IPS DF 19.7 (cell line): Measurements from ENCODE around the gene TADA3.

Source experiments
- DNase-seq: peaks from one replicate; pipeline ENCODE4 v3.0.0-alpha.2; 2013; ENCODE audit warnings: low read depth, low spot score

TADA3 gene

DNA sequence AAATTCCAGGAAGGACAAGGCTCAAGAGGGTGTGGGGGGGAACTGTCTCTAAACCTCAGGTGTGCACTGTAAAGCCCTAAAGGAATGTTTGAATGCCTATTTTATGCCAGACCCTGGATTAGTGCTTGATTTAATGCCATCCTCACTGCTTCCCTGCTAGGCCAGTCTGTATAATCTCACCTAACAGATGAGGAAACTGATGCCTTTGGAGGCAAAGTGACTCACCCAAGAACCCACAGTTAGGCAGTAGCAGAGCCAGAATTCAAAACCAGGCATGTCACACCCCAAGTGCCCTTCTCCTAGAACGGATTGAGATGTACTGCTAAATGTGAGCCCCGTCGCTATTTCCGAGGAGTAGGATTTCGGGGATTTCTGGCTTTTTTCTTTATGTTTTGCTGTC, 30.4 kb downstream of the TADA3 start:
- no peak for DNase-seq

DNA sequence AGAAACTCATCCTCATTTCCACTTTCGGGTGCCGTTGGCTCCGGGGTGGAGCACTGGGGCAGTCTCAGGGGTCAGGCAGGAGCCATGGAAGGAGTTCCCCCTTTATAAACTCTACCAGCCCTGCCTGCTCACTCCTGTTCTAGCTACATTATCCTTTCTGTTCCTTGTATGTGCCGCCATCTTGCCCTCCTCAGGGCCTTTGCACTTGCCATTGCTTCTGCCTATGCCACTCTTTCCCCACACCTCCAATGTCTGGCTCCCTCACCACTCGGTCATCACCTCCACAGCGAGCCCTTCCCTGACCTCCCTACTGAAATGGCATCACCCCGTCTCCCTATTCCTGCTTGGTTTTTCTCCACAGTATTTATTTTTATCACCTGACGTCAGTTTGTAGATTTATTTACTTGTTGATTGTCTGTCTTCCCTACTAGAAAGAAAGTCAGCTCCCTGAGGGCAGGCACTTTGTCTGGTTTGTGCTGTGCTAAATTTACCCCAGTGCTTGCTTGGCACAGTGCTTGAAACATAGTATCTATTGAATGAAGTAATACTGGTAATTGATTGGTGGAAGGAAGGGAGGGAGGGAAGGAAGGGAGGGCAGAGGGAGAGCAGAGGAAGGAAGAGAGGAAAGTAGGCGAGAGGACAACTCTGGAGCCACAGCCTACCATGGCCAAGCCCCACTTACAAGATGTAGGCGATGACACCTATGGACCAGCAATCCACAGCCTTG, 31.3 kb downstream of the TADA3 start:
- no peak for DNase-seq

DNA sequence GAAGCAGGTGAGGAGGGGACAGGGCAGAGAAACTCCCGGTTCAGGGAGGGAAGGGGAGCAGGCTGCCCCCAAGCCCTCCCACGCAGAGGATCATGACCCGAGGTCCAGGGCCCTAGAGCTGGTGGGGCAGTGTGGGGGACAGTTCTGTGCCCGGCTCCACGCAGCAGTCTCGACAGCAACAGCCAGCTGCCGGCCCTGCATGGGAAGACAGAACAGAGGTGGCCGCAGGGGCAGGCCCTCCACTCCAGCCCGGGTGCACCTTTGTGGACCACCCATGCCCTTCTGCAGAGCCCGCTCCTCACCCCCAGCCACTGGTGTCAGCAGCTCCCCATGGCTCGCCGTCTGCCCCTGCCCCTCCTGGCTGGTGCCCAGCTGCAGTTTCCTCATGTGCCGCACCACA, 34.8 kb downstream of the TADA3 start:
- DNase-seq, result no peak

DNA sequence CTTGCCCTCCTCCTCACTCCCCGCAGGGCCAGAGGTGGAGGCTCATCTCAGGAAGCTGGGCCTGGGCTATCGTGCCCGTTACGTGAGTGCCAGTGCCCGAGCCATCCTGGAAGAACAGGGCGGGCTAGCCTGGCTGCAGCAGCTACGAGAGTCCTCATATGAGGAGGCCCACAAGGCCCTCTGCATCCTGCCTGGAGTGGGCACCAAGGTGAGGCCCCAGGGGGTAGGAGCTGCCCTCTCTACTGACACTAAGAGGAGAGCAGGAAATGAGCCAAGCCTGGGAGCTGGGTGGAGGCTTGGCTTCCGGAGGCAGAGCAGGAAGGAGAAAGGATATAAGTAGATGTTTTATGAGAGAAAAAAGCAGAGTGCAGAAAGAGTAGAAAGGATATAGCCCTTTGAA, 37.6 kb downstream of the TADA3 start:
- DNase-seq, result no peak

DNA sequence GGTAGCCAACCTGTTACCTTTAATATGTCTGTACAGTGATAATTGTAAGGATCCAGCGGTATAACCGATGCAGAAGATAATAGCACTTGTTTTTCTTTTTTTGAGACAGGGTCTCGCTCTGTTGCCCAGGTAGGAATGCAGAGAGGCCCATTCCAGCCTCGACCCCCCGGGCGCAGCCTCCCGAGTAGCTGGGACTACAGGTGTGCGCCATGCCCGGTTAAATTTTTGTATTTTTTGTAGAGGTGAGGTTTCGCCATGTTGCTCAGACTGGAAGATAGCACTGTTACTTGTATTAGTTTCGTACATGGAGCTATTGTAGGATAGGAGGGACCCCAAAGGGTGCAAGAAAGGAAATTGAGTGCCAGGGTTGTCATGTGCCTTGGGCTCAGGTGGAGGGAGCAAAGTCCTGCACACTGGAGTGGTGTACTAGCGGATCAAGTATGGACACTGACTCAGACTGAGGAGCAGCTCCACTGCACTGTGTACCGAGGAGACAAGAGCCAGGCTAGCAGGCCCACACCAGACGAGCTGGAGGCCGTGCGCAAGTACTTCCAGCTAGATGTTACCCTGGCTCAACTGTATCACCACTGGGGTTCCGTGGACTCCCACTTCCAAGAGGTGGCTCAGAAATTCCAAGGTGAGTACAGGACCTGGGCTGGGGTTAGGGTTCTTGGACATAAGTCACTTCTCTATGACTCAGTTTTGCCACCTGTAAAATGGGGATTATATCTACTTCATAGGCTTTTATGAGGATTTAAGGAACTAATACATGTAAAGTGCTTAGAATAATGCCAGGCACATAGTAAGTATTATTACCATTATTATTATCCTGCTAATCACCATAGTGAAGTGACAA, 41.5 kb downstream of the TADA3 start:
- DNase-seq, result no peak

DNA sequence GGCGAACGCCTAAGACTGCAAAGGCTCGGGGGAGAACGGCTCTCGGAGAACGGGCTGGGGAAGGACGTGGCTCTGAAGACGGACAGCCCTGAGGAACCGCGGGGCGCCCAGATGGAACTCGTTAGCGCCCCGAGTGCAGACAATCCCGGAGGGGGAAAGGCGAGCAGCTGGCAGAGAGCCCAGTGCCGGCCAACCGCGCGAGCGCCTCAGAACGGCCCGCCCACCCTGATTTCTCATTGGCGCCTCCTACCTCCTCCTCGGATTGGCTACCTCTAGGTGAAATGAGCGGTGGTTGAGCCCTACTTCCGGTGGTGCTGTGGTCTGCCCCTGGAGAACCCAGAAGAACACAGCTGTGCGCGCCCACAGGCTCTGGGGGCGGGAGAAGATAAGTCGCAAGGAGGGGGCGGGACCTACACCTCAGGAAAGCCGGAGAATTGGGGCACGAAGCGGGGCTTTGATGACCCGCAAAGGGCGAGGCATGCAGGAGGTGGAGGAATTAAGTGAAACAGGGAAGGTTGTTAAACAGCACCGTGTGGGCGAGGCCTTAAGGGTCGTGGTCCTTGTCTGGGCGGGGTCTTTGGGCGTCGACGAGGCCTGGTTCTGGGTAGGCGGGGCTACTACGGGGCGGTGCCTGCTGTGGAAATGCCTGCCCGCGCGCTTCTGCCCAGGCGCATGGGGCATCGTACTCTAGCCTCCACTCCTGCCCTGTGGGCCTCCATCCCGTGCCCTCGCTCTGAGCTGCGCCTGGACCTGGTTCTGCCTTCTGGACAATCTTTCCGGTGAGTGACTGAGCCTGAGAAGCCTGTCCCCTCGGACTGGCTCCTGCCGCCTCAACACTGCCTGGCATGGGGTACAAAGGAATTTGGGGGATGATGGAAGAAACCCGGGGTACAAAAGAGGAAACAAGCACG, 42.4 kb downstream of the TADA3 start, which contains the start of gene OGG1:
OGG1 (plus strand) TSS at position 308 of the 911 bp plus-strand sequence; CDS start at position 643, 335 bp downstream.
- DNase-seq, result peak; percentile 94

DNA sequence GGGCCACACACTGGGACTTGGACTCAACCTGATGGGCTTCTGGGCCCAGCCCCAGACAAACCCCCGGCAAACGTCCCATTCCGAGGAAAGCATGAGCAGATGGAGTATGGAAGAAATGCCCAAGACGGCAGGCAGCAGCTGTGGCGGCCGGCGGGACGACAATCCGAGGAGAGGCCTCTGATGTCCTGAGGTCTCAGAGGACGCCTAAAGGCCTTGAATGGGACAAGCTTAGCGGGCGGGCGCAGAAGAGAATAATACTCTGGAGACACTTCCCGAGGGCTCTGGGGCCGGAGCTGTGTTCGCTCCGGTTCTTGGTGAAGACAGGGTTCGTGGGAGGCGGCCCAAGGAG, 43.0 kb downstream of the TADA3 start:
- DNase-seq, result no peak

DNA sequence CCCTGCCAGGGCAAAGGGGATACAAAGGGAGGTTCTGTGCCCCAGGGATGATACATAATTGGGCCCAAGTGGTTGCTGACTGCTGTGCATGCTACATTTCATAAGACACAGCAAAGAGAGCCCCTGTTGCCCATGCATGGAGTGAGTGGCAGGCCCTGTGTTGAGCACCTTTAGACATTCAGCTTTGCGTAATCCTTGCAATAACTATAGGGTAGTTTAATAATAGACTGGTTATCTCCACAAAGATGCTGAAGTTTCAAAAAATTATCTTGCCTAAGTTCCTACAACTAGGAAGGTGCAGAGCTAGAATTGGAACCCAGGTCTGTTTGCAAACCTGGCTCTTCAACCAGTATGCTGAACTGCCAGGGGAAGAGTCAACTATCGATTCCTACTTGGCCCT, 44.2 kb downstream of the TADA3 start:
- no peak for DNase-seq

DNA sequence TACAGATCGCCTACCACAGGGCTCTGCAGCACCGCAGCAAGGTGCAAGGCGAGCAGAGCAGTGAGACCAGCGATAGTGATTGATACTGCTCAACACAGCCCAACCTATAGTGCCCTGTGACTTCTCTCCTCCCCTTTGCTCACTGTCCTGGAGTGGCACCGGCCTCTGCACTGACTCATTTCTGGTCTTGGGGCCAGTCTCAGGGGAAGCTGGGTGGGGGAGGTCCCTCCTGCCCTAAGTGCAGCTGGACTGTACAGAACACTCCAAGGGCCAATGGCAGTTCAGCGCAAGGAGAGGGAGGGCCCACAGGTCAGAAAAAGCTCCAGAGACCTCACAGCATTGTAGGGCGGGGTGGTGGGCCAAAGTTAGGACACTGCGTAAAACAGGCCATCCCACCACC, 45.0 kb downstream of the TADA3 start:
- no peak for DNase-seq

DNA sequence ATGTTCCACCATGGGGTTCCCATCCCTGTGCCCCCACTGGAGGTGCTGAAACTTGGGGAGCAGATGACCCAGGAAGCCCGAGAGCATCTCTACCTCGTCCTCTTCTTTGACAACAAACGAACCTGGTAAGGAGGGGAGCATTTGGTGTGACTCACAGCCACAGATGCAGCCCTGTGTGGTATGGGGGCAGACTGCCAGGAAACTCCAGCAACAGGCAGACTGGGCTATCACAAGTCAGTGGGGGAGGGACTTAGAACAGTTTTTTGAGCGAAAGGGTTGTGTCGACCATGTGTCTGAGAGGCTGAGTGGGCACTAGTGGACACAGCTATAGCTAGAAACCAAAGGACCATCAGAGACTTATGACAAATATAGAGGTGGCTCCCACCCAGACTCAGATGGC, 45.9 kb downstream of the TADA3 start:
- DNase-seq, result no peak

DNA sequence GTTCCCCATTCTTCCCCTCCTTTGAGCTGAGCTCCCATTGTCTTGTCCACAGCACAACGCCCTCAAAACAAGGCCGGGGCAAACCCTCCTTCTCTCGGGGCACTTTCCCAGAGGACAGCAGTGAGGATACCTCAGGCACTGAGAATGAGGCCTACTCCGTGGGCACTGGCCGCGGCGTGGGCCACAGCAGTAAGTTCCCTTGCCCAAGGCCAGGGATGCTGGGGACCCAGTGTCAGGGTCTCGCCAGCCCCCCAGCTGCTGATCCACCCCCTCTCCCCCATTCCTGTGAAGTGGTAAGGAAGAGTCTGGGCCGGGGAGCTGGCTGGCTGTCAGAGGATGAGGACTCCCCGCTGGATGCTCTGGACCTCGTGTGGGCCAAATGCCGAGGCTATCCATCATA, 46.8 kb downstream of the TADA3 start:
- DNase-seq, result no peak

DNA sequence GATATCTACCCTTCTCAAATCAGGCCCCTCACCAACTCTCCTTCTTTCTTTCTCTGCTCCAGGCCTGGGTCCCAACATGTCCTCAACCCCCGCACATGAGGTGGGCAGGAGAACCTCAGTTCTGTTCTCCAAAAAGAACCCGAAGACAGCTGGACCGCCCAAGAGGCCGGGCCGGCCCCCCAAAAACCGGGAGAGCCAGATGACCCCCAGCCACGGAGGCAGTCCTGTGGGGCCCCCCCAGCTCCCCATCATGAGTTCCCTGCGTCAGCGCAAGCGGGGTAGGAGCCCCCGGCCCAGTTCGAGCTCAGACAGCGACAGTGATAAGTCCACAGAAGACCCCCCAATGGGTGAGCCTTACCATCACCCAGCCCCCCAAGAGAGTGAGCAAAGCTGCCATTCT, 48.1 kb downstream of the TADA3 start:
- DNase-seq, result no peak

DNA sequence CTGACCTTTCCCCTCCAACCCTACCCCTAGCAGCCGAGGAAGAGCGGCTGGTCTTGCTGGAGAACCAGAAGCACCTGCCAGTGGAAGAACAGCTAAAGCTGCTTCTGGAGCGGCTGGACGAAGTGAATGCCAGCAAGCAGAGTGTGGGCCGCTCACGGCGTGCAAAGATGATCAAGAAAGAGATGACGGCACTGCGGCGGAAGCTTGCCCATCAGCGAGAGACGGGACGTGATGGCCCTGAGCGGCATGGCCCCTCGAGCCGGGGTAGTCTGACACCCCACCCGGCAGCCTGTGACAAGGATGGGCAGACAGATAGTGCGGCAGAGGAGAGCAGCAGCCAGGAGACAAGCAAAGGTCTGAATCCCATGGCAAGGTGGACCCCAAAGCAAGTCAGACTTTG, 48.7 kb downstream of the TADA3 start:
- DNase-seq, result no peak

DNA sequence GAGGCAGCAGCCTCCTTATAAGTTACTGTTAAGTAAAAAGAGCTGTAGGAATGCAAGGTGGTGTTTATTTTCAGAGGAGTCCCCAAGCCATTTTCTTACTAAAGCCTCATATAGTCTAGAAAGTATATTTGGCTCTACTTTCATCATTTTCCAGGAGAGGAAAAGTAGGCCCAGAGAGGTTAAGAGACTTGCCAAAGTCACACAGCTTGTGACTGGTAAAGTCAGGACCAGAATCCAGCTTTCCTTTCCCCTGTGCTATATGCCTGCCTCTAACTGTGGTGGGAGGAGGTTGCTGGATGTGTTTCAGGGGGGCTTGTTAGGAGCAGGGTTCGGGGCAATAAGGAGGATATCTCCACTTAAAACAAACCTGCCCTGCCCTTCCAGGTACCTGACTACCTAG, 49.7 kb downstream of the TADA3 start:
- no peak for DNase-seq

DNA sequence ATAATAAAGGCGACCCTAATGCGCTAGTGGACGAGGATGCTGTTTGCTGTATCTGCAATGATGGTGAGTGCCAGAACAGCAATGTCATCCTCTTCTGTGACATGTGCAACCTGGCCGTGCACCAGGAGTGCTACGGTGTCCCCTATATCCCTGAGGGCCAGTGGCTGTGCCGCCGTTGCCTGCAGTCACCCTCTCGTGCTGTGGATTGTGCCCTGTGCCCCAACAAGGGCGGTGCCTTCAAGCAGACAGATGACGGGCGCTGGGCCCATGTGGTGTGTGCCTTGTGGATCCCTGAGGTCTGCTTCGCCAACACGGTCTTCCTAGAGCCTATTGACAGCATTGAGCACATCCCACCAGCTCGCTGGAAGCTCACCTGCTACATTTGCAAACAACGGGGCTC, 53.1 kb downstream of the TADA3 start:
- DNase-seq, result no peak

DNA sequence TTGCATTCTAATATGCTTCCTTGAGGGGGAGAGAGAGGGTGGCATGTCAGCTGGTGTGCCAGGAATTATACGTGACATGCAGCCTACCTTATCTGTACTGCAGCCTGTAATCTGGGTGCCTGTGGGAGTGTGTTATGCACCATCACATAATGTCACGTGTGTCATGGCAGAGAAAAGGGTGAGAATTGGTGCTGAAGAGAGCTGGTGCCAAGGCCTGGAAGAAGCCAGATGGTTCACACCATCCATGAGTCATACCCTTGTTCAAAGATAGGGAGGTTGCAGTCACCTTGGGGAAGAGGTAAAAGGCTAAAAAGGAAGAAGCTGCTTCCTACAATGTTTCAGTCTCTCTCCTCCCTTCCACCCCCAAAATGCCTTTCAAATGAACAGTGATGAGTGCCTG, 55.4 kb downstream of the TADA3 start:
- DNase-seq, result no peak

DNA sequence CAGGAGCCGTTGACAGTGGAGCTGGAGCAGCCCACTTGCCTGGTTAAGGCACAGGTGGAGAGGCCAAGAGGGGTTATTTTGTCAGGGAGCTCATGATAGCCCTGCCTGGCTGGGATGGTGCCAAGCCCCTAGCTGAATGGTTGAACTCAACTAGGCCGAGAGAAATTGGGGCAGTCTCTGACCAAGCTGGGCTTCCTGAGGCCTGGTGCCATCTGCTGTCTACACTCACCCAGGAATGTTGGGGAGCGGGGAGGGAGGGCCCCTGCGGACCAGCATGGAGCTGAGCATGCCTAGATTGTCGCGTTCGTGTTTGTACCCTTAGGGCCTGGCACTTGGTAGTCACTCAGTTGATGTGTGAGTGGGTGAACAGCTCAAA, 59.5 kb downstream of the TADA3 start:
- no peak for DNase-seq

DNA sequence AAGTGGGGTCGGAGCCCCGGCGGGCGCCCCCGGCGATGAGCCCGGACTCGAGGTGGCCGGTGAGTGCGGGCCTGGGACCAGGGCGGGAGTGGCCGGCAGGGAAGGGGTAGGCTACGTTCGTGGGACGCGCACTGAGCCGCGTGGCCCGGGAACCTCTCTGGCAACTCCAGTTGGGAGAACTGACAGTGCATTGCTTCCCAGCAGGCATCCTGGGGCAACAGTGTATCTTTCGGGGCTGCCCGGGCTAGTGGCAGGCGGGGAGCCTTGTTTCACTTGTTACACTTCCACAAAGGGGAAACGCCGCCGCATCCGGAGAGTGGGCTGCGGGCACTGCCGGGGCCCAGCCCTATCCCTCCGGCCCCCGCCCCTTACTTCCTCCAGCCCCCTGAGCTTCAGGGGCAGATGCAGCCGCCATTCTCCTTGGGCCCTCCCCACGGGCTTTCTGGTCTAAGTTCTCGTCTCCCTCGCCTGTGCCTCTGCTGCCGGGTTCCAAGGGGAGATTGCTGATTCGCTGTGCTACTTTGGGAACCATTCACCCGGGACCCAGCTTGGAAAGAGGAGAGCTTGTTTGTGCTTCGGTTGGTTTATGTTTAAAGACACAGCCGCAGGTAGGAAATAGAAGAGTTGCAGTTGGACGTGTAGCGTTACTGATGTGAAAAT, 60.1 kb downstream of the TADA3 start:
- no peak for DNase-seq

DNA sequence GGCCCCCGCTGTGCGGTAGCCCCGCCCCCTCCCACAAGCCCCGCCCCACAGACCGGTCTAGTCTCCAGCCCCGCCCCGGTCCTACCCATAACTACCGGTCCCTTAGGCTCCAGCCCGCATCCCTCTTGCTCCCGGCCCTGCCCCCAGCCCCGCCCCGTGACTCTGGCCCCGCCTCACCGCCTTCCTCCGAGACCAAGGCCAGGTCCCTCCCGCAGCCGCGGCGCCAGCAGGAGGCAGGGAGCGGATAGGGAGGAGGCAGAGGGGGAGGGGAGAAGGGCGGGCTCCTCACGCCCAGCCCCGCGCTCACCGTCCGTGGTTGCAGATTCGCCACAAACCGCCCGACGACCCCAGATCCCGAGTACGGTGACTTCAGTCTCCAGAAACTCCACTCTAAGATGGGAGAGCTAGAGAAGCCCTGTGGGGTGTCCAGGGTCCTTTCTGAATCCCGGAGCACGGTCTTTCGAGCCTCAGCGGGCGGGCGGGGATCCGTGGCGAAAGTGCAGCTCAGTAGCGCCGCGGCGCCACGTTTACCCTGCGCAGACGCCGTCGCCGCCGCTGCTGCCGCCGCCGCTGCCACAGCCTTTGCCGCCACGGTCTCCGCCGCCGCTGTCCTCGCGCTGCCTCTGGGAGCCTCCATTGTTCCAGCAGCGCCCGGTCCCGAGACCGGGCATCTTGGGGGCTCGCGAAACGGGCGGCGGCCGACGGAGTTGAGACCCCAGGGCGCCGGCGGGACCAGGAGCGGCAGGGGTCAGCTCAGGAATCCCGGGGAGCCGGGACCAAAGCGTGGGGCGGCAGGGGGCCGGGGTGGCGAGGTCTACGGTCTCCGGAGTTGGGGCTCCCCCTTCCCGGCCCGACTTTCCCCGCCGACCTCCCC, 60.8 kb downstream of the TADA3 start, which contains the start of gene BRPF1:
BRPF1 (plus strand) TSS at position 530 of the 874 bp plus-strand sequence. CDS start 2,406 bp downstream, outside the sequence.
- peak; percentile 84 for DNase-seq

DNA sequence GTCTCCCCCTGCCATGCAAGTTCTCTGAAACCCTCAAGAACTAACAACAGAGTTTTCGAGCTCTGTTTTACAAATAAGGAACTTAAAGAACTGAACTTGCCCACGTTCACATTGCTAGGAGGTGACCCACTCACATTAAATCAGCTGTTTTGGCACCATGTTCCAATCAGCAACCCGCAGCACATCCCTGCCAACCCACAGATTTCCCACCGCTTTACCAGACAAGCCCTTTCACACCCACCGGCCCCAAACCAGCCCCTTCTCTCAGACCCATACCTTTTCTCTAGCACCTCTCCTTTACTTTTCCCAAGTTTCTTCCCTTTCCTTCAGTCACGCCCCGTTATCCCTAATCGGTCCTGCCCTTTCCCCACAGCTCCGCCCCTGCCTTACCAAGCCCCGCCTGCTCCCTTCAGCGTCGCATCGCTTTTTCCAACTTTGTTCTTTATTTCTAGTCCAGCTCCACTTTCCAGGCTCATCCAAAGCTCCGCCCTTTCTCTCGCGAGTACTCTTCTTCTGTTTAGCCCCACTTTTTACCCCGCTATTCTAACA, 61.5 kb downstream of the TADA3 start:
- DNase-seq, result no peak
